RWPE2 (cell line): Measurements from ENCODE around the gene RCN2.
A peak's percentile ranks its signal among the peaks of the same experiment; 100 is the strongest.

Experiments
- ATAC-seq: fragments of 200-7000 bp; cut with Tn5 transposase; 3 replicates; pipeline ENCODE4 v1.9.1; 2021; ENCODE audit warnings: low read depth
- DNase-seq: peaks from one replicate; pipeline ENCODE4 v3.0.0-alpha.2; 2020; ENCODE audit warnings: low spot score
- H3K27ac ChIP-seq: fragments of 450-650 bp; 2 replicates; pipeline ENCODE4 v1.5.1; 2017; ENCODE audit warnings: mild to moderate bottlenecking; ENCODE audit not compliant: poor library complexity, severe bottlenecking
- H3K27me3 ChIP-seq: fragments of 250-450 bp; sonication (Bioruptor Pico); 2 replicates; pipeline ENCODE4 v1.5.1; 2021; ENCODE audit warnings: mild to moderate bottlenecking, moderate library complexity; ENCODE audit not compliant: insufficient read depth, poor library complexity, severe bottlenecking
- H3K36me3 ChIP-seq: fragments of 250-450 bp; sonication (Bioruptor Pico); 2 replicates; pipeline ENCODE4 v1.5.1; 2020; ENCODE audit warnings: low read depth, mild to moderate bottlenecking, moderate library complexity
- H3K4me1 ChIP-seq: fragments of 250-450 bp; sonication (Bioruptor Pico); 2 replicates; pipeline ENCODE4 v1.5.1; 2021; ENCODE audit warnings: mild to moderate bottlenecking, moderate library complexity; ENCODE audit not compliant: insufficient read depth, poor library complexity, severe bottlenecking
- H3K4me3 ChIP-seq: fragments of 250-450 bp; sonication (Bioruptor Pico); 2 replicates; pipeline ENCODE4 v1.5.1; 2021; ENCODE audit warnings: mild to moderate bottlenecking, moderate library complexity; ENCODE audit not compliant: severe bottlenecking
- H3K9me3 ChIP-seq: fragments of 250-450 bp; sonication (Bioruptor Pico); 2 replicates; pipeline ENCODE4 v1.5.1; 2021; ENCODE audit warnings: mild to moderate bottlenecking, moderate library complexity; ENCODE audit not compliant: severe bottlenecking
- CTCF ChIP-seq: fragments of 450-650 bp; IDR thresholded peaks from one replicate; pipeline ENCODE4 v1.5.1; 2017; ENCODE audit warnings: mild to moderate bottlenecking, moderate library complexity; ENCODE audit not compliant: poor library complexity, severe bottlenecking

RCN2 gene

GRCh38 chr15:76988867-76989780, 57.6 kb downstream of the RCN2 start:
- no peak for TF ChIP-seq CTCF
- H3K4me3 ChIP-seq: no peak overlapping the region
- H3K9me3 ChIP-seq: no peaks in the 10 kb centered on the region
- no peaks in the 10 kb centered on the region for H3K27me3 ChIP-seq
- ATAC-seq (no peak), DNase-seq (peak; percentile 41)
- no peak overlapping the region for H3K27ac ChIP-seq
- H3K4me1 ChIP-seq: peaks cover 5% of the 10 kb centered on the region
- no peaks in the 10 kb centered on the region for H3K36me3 ChIP-seq

GRCh38 chr15:76991048-76991447, 59.5 kb downstream of the RCN2 start:
- no peak overlapping the region for H3K27ac ChIP-seq
- no peak overlapping the region for H3K4me3 ChIP-seq
- no peak for TF ChIP-seq CTCF
- DNase-seq (peak; percentile 62), ATAC-seq (no peak)
- peaks cover 15% of the 10 kb centered on the region for H3K4me1 ChIP-seq
- H3K27me3 ChIP-seq: no peaks in the 10 kb centered on the region
- no peaks in the 10 kb centered on the region for H3K9me3 ChIP-seq
- H3K36me3 ChIP-seq: no peaks in the 10 kb centered on the region

- no peak overlapping the region for H3K27ac ChIP-seq
- no peak overlapping the region for H3K4me3 ChIP-seq
- no peaks in the 10 kb centered on the region for H3K27me3 ChIP-seq
- H3K4me1 ChIP-seq: peaks cover 21% of the 10 kb centered on the region
- no peaks in the 10 kb centered on the region for H3K9me3 ChIP-seq
- ATAC-seq (no peak), DNase-seq (peak; percentile 54)
- no peaks in the 10 kb centered on the region for H3K36me3 ChIP-seq
- TF ChIP-seq CTCF: no peak
Observed at GRCh38 chr15:76991741-76992645, 60.4 kb downstream of the RCN2 start.

- no peak for TF ChIP-seq CTCF
- Histone ChIP-seq H3K4me1 (peaks cover 21% of the 10 kb centered on the region), H3K4me3 (no peak overlapping the region), H3K36me3 (no peaks in the 10 kb centered on the region), H3K27me3 (no peaks in the 10 kb centered on the region), H3K9me3 (no peaks in the 10 kb centered on the region), H3K27ac (no peak overlapping the region)
- DNase-seq: peak; percentile 44
- ATAC-seq: no peak
Observed at GRCh38 chr15:76993114-76993725, 61.7 kb downstream of the RCN2 start.
